TTC549 (cell line): Measurements from ENCODE around the gene NFE2L3.
"Not testable (repeated sequence)": the region's sequence is repeated elsewhere in the genome, so short reads cannot be mapped to it uniquely, and the experiment has no call there.

ENCODE experiments used
- FAIRE-seq: peaks from 2 replicates; lab custom pipeline; 2012; peaks lifted over from hg19 to GRCh38; lab: Jason Lieb, UNC

NFE2L3 gene

DNA sequence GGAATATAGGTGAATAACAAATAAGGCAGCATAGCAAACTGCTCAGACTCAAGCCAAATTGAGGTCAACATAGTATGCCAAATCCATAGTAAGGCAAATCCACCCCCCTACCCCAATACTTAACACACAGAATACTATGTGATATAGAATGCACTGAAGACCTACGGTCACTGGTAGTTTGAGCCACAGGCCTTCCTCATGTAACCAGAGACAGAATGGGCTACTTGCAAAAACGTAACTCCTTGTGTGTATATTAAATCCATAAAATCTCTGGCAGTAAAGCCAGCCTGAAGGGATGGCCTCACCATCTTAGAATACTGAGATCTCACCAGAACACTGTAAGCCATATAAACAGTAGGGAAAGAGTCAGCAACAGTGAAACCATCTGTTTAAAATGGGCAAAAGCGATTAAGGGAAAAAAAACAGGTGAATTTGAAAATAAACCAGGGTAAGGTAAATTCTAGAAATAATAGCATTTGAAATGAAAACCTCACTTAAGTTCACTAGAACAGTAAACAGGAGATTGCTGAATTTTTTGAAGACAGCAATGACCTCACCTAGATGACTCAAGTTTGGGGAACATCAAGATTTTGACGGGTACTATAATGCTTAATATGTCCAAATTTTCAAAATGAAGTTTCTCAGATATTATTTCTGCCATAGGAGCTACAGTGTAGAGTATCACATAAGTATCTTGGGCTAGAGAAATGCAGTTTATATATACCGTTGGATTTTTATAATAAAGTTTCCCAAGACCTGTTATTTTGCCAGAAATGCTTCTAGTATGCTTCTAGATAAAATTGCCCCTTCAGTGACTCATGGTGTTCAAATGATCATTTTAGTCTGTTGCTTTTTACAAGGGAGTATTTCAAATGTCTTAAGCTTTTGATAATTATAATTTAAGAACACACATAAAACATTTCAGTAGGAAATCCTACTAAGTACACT, 34.6 kb downstream of the NFE2L3 start:
- no peak for FAIRE-seq

DNA sequence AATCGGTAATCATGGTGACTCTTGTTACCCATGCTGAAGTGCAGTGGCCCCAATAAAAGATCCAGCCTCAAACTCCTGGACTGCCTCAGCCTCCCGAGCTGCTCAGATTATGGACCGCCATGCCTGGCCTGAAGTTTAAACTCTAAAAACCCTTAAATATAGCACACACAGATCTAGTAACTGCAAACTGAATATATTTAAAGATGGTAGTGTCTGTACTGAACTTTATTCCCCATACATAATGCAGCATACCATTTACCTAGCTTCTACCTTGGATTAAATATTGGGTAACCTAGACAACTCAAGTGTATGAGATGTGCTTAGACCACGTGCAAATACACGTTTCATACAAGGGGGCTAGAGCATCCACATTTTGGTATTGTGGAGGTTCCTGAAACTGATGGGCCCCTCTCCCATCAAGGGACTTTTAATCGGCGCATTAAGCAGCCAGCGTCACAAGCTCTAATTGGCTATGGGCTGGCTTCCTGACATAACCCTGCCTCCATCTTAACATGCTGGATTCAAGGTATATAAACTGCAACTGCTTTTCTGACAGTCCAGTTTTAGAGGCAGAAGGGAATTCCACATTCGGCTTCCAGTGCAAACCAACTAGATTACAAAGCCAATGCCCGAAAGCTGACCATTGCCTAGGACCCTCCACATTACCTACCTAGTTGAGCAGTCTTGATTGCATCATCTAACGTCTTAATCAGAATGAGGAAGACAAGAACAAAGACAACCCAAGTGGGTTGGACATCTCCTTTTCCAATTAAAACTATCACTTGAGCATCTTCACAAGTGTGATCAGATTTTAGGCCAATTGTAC, 35.6 kb downstream of the NFE2L3 start:
- FAIRE-seq: no peak

GRCh38 chr7:26188206-26188956, 36.4 kb downstream of the NFE2L3 start:
- no peak for FAIRE-seq

GRCh38 chr7:26188957-26189541, 37.1 kb downstream of the NFE2L3 start:
- no peak for FAIRE-seq

DNA sequence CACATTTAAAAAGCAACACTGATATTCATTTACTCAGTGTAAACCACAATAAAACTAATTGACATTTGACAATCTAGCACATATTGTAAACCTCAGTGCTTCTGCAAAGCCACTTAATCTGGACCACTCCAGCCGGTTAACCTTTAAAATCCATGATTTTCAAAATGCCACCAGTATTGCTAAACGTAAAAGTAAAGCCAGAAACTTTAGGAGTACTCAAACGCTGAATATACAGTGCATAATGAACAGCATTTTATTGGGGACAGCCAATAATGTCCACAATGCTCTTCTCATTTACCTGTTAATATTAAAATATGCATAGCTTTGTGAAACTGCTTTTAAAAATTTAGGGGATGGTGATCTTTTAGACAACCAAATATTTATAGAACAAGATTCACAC, 37.7 kb downstream of the NFE2L3 start:
- no peak for FAIRE-seq

- no peak for FAIRE-seq
Observed at GRCh38 chr7:26190417-26190869, 38.4 kb downstream of the NFE2L3 start.

DNA sequence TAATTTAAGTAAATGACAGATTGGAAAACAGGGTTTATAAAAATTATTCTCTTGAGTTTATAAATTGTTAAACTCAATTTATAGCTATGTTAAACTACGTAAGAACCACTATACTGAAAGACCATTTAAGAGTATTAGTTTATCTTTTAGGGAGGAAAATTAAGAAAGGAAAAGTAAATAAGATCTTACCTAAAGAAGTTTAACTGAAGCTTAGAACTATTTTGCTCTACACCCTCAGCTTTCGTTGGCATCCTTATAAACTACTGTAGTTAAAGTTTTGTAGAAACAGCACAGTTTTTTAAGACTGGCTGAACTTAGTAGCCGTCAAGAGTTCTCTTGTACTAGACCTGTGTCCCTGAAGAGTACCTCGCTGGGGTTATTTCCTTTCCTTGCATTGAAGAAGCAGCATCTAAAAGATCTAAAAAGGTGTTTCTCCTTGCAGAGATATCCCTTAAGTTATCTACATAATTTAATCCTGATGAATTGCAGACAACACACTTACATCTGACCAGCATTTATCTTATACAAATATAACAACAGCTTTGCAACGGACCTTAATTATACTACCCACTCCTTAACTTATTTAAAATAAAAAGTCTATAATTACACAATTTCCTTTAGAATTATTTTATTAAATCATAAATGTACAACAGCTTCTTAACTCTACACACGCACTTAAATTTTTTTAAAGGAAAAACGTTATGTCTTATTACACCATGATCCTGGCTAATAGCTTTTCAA, 39.4 kb downstream of the NFE2L3 start:
- no peak for FAIRE-seq

DNA sequence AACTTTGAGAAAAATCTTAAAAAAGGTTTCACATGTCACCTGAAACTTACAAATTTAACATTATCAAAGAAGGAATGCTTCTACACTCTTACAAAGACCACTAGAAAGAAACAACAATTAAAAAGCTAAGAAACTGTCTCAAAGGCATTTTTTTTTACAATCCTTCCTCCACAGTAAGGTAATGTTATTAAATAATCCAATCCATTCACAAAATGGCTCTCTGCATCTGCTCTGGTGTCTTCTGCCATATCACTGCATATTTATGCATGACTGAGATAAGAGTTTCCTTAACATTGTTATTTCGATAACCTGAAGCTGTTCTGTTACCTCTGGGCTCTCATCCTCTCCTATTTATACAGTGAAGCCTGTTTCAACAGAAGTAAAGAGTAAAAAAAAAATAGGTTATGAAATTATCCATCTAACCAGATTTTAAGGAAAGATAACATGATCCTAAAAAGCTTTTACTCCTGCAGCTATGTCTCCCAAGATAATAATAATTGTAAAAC, 40.0 kb downstream of the NFE2L3 start:
- no peak for FAIRE-seq

GRCh38 chr7:26192485-26193087, 40.6 kb downstream of the NFE2L3 start:
- FAIRE-seq: no peak

DNA sequence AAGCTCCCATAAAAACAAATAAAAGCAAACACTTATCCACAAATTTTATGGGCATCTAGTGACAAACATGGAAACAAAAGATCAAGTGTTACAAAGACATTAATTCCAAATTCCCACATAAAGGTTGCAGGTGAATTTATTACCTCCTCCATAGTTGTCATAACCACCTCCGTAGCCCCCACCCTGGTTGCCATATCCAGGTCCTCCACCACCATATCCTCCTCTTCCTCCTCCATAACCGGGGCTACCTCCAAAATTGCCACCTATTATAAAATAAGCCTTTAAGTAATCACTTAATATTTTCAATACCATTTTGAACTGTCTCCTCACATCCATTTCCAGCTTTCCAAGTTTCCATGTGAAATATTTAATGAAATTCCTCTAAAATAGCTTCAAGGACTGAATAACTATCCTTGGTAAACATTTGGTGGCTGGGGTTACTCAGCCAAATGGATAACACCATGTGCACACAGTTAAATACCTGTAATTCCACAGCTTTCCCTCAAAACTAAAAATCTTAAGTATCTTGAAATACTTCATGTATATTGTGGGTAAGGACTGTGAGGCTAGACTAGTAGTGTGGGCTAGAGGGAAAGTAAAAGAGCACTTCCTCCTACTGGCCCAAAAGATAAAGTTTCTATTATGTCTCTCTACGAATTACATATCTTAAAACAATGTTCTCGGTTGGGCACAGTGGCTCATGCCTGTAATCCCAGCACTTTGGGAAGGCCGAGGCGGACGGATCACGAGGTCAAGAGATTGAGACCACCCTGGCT, 41.6 kb downstream of the NFE2L3 start:
- no peak for FAIRE-seq

- FAIRE-seq: not testable (repeated sequence)
Observed at GRCh38 chr7:26194764-26195163, 42.8 kb downstream of the NFE2L3 start.

DNA sequence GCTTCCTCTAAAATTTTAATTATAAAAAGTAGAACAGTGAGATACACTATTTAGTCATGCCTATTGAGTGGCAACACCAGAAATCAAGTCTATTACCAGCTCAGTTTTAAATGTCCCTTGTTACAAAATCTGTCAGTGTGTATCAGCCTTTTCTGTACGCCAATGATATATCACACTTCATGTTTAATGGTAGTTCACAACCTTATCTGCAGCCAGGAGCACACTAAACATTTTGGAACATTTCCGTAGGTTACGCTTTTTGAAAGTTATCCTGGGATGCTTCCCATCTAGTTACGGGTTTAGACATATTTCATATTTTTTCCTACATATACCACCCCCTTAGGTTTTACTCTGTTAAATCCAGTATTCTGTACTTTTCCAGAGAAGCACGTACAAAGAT, 43.2 kb downstream of the NFE2L3 start:
- no peak for FAIRE-seq

DNA sequence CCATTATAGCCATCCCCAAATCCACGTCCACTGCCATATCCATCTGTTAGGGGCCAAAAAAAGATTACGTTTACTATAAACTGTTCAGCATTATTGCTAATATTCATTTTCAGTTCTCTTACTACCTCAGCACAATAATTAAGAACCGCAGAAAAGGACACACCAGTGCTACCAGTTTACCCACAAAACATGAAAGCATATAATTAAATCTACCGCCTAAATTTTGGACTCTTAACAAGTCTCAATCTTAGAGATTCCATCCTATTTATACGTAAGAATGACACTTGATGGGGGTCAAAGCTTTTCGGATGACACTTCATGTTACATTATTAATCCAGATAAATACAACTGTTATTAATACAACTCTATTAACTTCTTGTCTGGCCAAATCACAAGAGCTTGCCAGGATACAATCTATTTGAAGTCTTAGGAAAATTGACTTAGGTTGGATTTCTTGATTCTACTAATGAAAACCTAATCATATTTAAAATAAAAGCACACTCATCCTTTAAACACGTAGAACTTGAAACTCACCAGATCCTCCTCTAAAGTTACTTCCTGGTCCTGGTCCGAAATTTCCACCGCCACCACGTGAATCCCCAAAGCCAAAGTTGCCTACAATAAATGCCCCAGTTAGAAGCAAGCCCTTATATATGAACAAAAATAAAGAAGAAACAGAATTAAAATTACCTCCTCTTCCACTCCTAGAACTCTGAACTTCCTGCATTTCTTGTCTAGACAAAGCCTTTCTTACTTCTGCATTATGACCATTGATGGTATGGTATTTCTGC, 44.1 kb downstream of the NFE2L3 start:
- FAIRE-seq: no peak

DNA sequence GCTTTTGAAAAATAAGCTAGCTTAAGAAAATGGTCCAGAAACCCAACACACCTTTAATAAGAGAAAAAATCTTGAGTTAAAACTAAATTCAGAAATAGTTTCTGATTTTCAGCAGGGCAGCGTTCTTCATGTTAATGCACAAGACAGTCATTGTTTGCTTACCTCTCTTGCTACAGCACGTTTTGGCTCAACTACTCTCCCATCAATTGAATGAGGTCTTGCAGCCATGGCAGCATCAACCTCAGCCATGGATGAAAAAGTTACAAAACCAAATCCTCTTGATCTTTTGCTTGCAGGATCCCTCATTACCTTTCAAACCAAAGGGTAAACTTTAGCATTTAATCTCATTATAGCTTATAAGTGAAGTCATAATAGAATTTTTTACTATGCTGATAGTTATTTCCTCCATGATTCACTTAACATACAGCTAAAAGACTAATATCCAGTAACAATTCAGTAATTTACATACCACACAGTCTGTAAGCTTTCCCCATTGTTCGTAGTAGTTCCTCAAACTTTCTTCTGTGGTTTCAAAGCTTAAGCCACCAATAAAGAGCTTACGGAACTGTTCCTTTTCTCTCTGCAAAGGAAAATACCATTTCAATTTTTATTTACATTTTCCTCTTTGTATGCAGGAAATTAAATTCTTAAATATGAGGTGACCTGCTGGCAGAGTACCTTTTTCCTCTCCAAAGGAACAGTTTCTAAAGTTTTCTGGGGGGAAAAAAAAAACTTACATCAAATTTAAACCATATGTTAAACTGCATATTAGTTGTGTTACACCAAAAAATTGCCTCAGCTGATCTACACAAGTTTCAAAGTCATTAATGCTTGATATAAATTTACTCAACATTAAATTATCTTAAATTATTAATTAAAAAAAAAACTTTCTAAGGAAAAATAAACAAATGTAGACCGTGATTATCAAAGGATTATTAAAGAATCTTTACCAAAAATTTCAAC, 45.4 kb downstream of the NFE2L3 start:
- FAIRE-seq: no peak

DNA sequence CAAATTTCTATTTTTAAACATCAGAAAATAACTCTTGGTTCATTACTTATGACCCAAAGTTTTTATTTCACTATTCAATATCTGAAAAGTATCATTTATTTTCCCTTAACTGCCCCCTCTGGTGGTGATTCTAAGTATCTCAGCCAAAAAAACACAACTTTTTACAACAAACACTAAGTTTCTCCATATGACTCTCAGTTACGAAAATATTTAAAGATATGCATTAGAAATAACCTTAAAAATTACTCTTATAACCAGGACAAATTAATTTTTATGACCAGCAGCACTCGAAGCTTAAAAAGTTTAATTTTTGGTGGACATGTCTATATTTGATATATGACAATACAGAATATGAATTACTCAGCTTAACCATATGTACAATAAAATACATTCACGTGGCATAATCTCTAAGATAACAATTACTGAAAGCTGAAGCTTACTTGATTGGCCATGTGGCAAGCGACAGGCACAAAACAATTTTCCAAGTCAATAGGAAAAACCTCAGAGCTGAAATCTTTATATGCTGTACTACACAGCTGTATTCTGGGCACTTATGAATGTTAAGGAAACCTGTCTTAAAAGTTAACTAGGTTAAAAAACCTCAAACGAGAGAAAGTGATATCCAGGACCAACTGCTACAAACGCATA, 46.3 kb downstream of the NFE2L3 start:
- FAIRE-seq: peak; percentile 13

DNA sequence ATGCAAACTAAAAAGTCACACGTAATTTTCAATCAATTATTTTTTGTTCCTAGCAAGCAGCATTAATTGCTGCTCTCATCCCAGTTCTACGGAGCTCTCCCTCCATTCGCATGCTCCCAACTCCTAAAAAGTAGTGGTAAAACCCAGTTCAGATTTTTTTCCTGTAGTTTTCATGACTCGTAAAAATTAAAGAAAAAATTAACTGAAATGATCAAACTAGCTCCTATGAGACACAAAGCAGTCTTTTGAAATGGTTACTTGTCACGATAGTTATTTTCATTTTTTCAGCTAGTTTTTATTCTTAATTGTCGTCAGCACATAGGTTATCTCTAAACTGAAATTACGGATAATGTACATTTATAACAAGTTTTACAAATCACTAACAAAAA, 46.8 kb downstream of the NFE2L3 start:
- FAIRE-seq: no peak

DNA sequence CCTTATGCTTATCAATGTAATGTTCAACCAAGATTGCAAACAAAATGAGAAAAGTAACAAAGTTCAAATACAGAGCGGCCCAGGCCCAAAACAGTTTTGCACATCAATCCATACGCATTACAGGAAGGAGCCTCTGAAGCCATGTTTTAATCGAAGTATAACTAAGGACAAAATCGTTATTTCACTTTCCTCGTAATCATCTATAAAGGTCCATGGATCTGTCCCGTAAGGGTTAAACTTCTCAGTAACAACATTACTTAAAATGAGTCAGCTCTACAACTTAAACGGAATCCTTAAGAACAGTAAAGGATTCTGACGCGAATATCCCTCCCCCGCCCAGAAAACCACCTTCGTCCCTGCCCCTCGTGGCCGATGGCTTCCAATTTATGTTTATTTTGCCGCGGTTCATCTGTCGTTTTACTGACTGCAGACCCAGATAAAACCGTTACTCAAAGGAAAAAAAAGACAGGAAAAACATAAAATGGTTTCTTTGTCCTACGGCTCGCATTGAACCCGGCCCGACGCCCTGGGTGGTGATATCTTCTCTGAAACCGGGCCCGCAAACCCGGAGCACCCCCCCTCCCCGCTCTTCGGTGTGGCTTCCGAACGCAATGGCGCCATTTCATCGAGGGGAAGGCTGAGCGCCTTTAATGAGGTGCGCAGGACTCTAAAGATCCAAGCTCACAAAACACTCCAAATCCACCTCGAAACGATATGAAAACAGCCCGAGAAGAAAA, 47.5 kb downstream of the NFE2L3 start:
- FAIRE-seq: no peak
